ENCODE results near the gene PITPNC1. TPM values are rescaled to one million over a fixed set of nuclear protein-coding genes. Genes with fewer than 3 reads are reported as not detected.
A peak's percentile ranks its signal among the peaks of the same experiment; 100 is the strongest.
"Not testable (repeated sequence)": the region's sequence is repeated elsewhere in the genome, so short reads cannot be mapped to it uniquely, and the experiment has no call there.

PITPNC1 gene
- total RNA-seq, 1 donor from 2014 or later, result 21.5 TPM

GRCh38 chr17:67717624-67718324 lies 340.7 kb downstream of the PITPNC1 start, which contains the start of gene NOL11:
TSS of gene NOL11 (plus strand) at chr17:67717936. CDS start at chr17:67717948, 12 bp downstream.
- peaks cover 4% of the 10 kb centered on the region for H3K9me3 Mint-ChIP-seq
- TF ChIP-seq CTCF (conservative IDR thresholded peaks at IDR 0.05), result peak; percentile 94
- peak; percentile 99 for DNase-seq (ENCODE audit: low read depth, low spot score)
- H3K4me1 Mint-ChIP-seq, result peaks cover 15% of the 10 kb centered on the region
- no peaks in the 10 kb centered on the region for H3K27me3 Mint-ChIP-seq (ENCODE audit: low read depth)
- H3K4me3 Mint-ChIP-seq, result peak within 1 kb of the TSS; percentile 99
- peaks cover 9% of the 10 kb centered on the region for H3K36me3 Mint-ChIP-seq (ENCODE audit: low read depth)
- peak within 1 kb of the TSS; percentile 100 for H3K27ac Mint-ChIP-seq (ENCODE audit: unreplicated experiment)

- no peak for DNase-seq (ENCODE audit: low read depth, low spot score)
- no peaks in the 10 kb centered on the region for H3K9me3 Mint-ChIP-seq
- peaks cover 15% of the 10 kb centered on the region for H3K4me1 Mint-ChIP-seq
- H3K27ac Mint-ChIP-seq (ENCODE audit: unreplicated experiment), result peak overlapping the region; percentile 100
- peaks cover 9% of the 10 kb centered on the region for H3K36me3 Mint-ChIP-seq (ENCODE audit: low read depth)
- peak overlapping the region; percentile 99 for H3K4me3 Mint-ChIP-seq
- TF ChIP-seq CTCF (conservative IDR thresholded peaks at IDR 0.05), result no peak
- no peaks in the 10 kb centered on the region for H3K27me3 Mint-ChIP-seq (ENCODE audit: low read depth)
Measured at GRCh38 chr17:67718325-67718941, 341.4 kb downstream of the PITPNC1 start.

- H3K27ac Mint-ChIP-seq (ENCODE audit: unreplicated experiment), result no peak overlapping the region
- DNase-seq (ENCODE audit: low read depth, low spot score), result no peak
- no peaks in the 10 kb centered on the region for H3K9me3 Mint-ChIP-seq
- H3K4me3 Mint-ChIP-seq, result no peak overlapping the region
- H3K4me1 Mint-ChIP-seq, result no peaks in the 10 kb centered on the region
- no peaks in the 10 kb centered on the region for H3K27me3 Mint-ChIP-seq (ENCODE audit: low read depth)
- peaks cover 39% of the 10 kb centered on the region for H3K36me3 Mint-ChIP-seq (ENCODE audit: low read depth)
- TF ChIP-seq CTCF (conservative IDR thresholded peaks at IDR 0.05), result no peak
Measured at GRCh38 chr17:67725373-67725791, 348.3 kb downstream of the PITPNC1 start.

GRCh38 chr17:67725807-67726206 lies 348.7 kb downstream of the PITPNC1 start:
- peaks cover 43% of the 10 kb centered on the region for H3K36me3 Mint-ChIP-seq (ENCODE audit: low read depth)
- no peak for DNase-seq (ENCODE audit: low read depth, low spot score)
- H3K27me3 Mint-ChIP-seq (ENCODE audit: low read depth), result no peaks in the 10 kb centered on the region
- no peak for TF ChIP-seq CTCF (conservative IDR thresholded peaks at IDR 0.05)
- no peak overlapping the region for H3K27ac Mint-ChIP-seq (ENCODE audit: unreplicated experiment)
- H3K4me3 Mint-ChIP-seq, result no peak overlapping the region
- no peaks in the 10 kb centered on the region for H3K4me1 Mint-ChIP-seq
- H3K9me3 Mint-ChIP-seq, result no peaks in the 10 kb centered on the region

GRCh38 chr17:67727152-67728039 lies 350.3 kb downstream of the PITPNC1 start:
- not testable (repeated sequence) for DNase-seq (ENCODE audit: low read depth, low spot score); H3K4me3 Mint-ChIP-seq; H3K4me1 Mint-ChIP-seq; H3K27ac Mint-ChIP-seq (ENCODE audit: unreplicated experiment); H3K9me3 Mint-ChIP-seq; H3K27me3 Mint-ChIP-seq (ENCODE audit: low read depth)
- peaks cover 46% of the 10 kb centered on the region for H3K36me3 Mint-ChIP-seq (ENCODE audit: low read depth)

All from neural crest cell (in vitro differentiated cells).